GM12891 (cell line): Measurements from ENCODE around the gene DMXL2.

Experiments used
- PAX5 ChIP-seq: IDR thresholded peaks from 2 replicates; pipeline ENCODE4 v1.6.1; 2011; ENCODE audit warnings: low read length, moderate library complexity, mild to moderate bottlenecking; ENCODE audit not compliant: insufficient read depth, severe bottlenecking
- POLR2A ChIP-seq: IDR thresholded peaks from 2 replicates; pipeline ENCODE4 v1.6.1; 2011; ENCODE audit warnings: low read depth, low read length, control low read depth
- POLR2AphosphoS5 ChIP-seq: IDR thresholded peaks from 2 replicates; pipeline ENCODE4 v1.6.1; 2011; ENCODE audit warnings: low read depth, low read length, control low read depth
- SPI1 ChIP-seq: IDR thresholded peaks from 2 replicates; pipeline ENCODE4 v1.6.1; 2011; ENCODE audit warnings: low read depth, low read length, control low read depth
- TAF1 ChIP-seq: IDR thresholded peaks from 2 replicates; pipeline ENCODE4 v1.6.1; 2011; ENCODE audit warnings: low read depth, low read length, control low read depth

- no peak for TF ChIP-seq TAF1
- TF ChIP-seq POLR2A = no peak
- TF ChIP-seq POLR2AphosphoS5 = no peak
- TF ChIP-seq PAX5 = no peak
- no peak for TF ChIP-seq SPI1
Measured at GRCh38 chr15:51524376-51524775, 98.2 kb downstream of the DMXL2 start.
